ENCODE results near the gene ADCY3.

The ADCY3 gene

GRCh38 chr2:24820598-24821432 lies 99.2 kb downstream of the ADCY3 start:
- TF ChIP-seq, protein P1, sequence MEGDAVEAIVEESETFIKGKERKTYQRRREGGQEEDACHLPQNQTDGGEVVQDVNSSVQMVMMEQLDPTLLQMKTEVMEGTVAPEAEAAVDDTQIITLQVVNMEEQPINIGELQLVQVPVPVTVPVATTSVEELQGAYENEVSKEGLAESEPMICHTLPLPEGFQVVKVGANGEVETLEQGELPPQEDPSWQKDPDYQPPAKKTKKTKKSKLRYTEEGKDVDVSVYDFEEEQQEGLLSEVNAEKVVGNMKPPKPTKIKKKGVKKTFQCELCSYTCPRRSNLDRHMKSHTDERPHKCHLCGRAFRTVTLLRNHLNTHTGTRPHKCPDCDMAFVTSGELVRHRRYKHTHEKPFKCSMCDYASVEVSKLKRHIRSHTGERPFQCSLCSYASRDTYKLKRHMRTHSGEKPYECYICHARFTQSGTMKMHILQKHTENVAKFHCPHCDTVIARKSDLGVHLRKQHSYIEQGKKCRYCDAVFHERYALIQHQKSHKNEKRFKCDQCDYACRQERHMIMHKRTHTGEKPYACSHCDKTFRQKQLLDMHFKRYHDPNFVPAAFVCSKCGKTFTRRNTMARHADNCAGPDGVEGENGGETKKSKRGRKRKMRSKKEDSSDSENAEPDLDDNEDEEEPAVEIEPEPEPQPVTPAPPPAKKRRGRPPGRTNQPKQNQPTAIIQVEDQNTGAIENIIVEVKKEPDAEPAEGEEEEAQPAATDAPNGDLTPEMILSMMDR (conservative IDR thresholded peaks at IDR 0.05; ENCODE audit: low read length), result no peak
- TF ChIP-seq EZH2phosphoT487 (IDR thresholded peaks at IDR 0.05; ENCODE audit: borderline replicate concordance), result no peak
- Histone ChIP-seq H4K20me1 (ENCODE audit: insufficient read depth, low read length, poor library complexity, severe bottlenecking) (no peaks in the 10 kb centered on the region), H3K9me2 (replicated peaks; ENCODE audit: low read depth, low read length) (no peaks in the 10 kb centered on the region), H3K4me2 (ENCODE audit: low read depth, low read length, poor library complexity, severe bottlenecking) (no peak overlapping the region), H3F3A (ENCODE audit: low read depth) (no peaks in the 10 kb centered on the region), H3K9ac (ENCODE audit: low read depth, low read length, poor library complexity, severe bottlenecking) (no peak overlapping the region), H3K9me3 (ENCODE audit: insufficient read depth, low read depth, low read length) (no peaks in the 10 kb centered on the region), H3K4me3 (ENCODE audit: low read length, poor library complexity, severe bottlenecking) (no peak overlapping the region), H2AFZ (ENCODE audit: low read length) (no peak overlapping the region), H3K4me1 (ENCODE audit: insufficient read depth, low read length, poor library complexity, severe bottlenecking) (no peaks in the 10 kb centered on the region), H3K27me3 (ENCODE audit: insufficient read depth, low read length, poor library complexity, severe bottlenecking) (no peaks in the 10 kb centered on the region), H3K36me3 (ENCODE audit: insufficient read depth, low read length) (peaks cover 93% of the 10 kb centered on the region), H3K79me2 (ENCODE audit: insufficient read depth, low read length) (no peaks in the 10 kb centered on the region)

DNA sequence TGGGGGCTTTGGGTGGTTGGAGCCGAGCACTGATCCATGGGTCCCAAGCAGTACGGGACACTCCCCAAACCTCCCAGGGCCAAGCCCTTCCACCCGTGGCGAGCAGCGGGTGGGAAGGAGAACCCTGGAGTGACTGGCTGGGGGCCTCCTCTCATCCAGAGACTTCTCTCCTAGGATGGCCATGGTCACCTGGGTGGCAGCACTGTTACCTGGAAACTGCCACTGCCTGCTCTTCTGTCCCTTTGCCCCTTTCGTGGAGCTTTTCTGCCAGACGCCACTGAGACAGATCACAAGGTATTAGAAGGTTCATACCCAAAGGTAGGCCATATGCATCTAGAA lies 99.9 kb downstream of the ADCY3 start:
- no peaks in the 10 kb centered on the region; the same call in 1 of the 2 replicates for H3K79me2 ChIP-seq (ENCODE audit: insufficient read depth, low read length)
- no peaks in the 10 kb centered on the region for H4K20me1 ChIP-seq (ENCODE audit: insufficient read depth, low read length, poor library complexity, severe bottlenecking)
- H3K4me2 ChIP-seq (ENCODE audit: low read depth, low read length, poor library complexity, severe bottlenecking), result no peak overlapping the region
- TF ChIP-seq, protein P1 (conservative IDR thresholded peaks at IDR 0.05; ENCODE audit: low read length), result no peak
- TF ChIP-seq EZH2phosphoT487 (IDR thresholded peaks at IDR 0.05; ENCODE audit: borderline replicate concordance), result no peak
- H3K4me1 ChIP-seq (ENCODE audit: insufficient read depth, low read length, poor library complexity, severe bottlenecking), result no peaks in the 10 kb centered on the region
- no peak overlapping the region for H2AFZ ChIP-seq (ENCODE audit: low read length)
- no peaks in the 10 kb centered on the region for H3F3A ChIP-seq (ENCODE audit: low read depth)
- H3K27me3 ChIP-seq (ENCODE audit: insufficient read depth, low read length, poor library complexity, severe bottlenecking), result no peaks in the 10 kb centered on the region
- peaks cover 95% of the 10 kb centered on the region for H3K36me3 ChIP-seq (ENCODE audit: insufficient read depth, low read length)
- no peak overlapping the region for H3K9ac ChIP-seq (ENCODE audit: low read depth, low read length, poor library complexity, severe bottlenecking)
- H3K4me3 ChIP-seq (ENCODE audit: low read length, poor library complexity, severe bottlenecking), result no peak overlapping the region
- H3K9me3 ChIP-seq (ENCODE audit: insufficient read depth, low read depth, low read length), result no peaks in the 10 kb centered on the region
- no peaks in the 10 kb centered on the region for H3K9me2 ChIP-seq (replicated peaks; ENCODE audit: low read depth, low read length)

GRCh38 chr2:24819442-24820174 lies 100.4 kb downstream of the ADCY3 start:
- Histone ChIP-seq H3K9me2 (replicated peaks; ENCODE audit: low read depth, low read length) (no peaks in the 10 kb centered on the region), H3F3A (ENCODE audit: low read depth) (no peaks in the 10 kb centered on the region), H3K9me3 (ENCODE audit: insufficient read depth, low read depth, low read length) (no peaks in the 10 kb centered on the region), H3K9ac (ENCODE audit: low read depth, low read length, poor library complexity, severe bottlenecking) (no peak overlapping the region), H3K4me3 (ENCODE audit: low read length, poor library complexity, severe bottlenecking) (no peak overlapping the region), H3K36me3 (ENCODE audit: insufficient read depth, low read length) (peaks cover 98% of the 10 kb centered on the region), H3K4me1 (ENCODE audit: insufficient read depth, low read length, poor library complexity, severe bottlenecking) (no peaks in the 10 kb centered on the region), H3K4me2 (ENCODE audit: low read depth, low read length, poor library complexity, severe bottlenecking) (no peak overlapping the region), H3K27me3 (ENCODE audit: insufficient read depth, low read length, poor library complexity, severe bottlenecking) (no peaks in the 10 kb centered on the region), H4K20me1 (ENCODE audit: insufficient read depth, low read length, poor library complexity, severe bottlenecking) (no peaks in the 10 kb centered on the region), H3K79me2 (ENCODE audit: insufficient read depth, low read length) (peaks cover 5% of the 10 kb centered on the region), H2AFZ (ENCODE audit: low read length) (no peak overlapping the region)
- TF ChIP-seq, protein P1 (conservative IDR thresholded peaks at IDR 0.05; ENCODE audit: low read length), result no peak
- no peak for TF ChIP-seq EZH2phosphoT487 (IDR thresholded peaks at IDR 0.05; ENCODE audit: borderline replicate concordance)

All from Loucy (cell line).